D341Med (cell line): ENCODE data around the gene STX12.
"Not testable (repeated sequence)": the region's sequence is repeated elsewhere in the genome, so short reads cannot be mapped to it uniquely, and the experiment has no call there.

Source experiments
- DNase-seq: peaks from one replicate; pipeline ENCODE4 v3.0.0; 2012; ENCODE audit warnings: low spot score

STX12 gene

GRCh38 chr1:27775336-27775735 lies 2.3 kb downstream of the STX12 start:
- not testable (repeated sequence) for DNase-seq

GRCh38 chr1:27776276-27776675 lies 3.3 kb downstream of the STX12 start:
- not testable (repeated sequence) for DNase-seq

- no peak for DNase-seq
Observed at GRCh38 chr1:27778056-27778455, 5.0 kb downstream of the STX12 start.

- DNase-seq: no peak
Observed at GRCh38 chr1:27779122-27779521, 6.1 kb downstream of the STX12 start.

GRCh38 chr1:27782950-27783349 lies 9.9 kb downstream of the STX12 start:
- DNase-seq: no peak

- no peak for DNase-seq
Observed at GRCh38 chr1:27784700-27785099, 11.7 kb downstream of the STX12 start.

- DNase-seq: no peak
Observed at GRCh38 chr1:27785781-27786455, 12.9 kb downstream of the STX12 start.

- no peak for DNase-seq
Observed at GRCh38 chr1:27787895-27788294, 14.9 kb downstream of the STX12 start.

GRCh38 chr1:27789540-27790041 lies 16.6 kb downstream of the STX12 start:
- DNase-seq: no peak

- not testable (repeated sequence) for DNase-seq
Observed at GRCh38 chr1:27790270-27790669, 17.3 kb downstream of the STX12 start.

GRCh38 chr1:27795601-27796000 lies 22.6 kb downstream of the STX12 start:
- no peak for DNase-seq

GRCh38 chr1:27804791-27805190 lies 31.8 kb downstream of the STX12 start:
- no peak for DNase-seq

GRCh38 chr1:27806758-27807157 lies 33.7 kb downstream of the STX12 start:
- DNase-seq: no peak

- DNase-seq: no peak
Observed at GRCh38 chr1:27807385-27807784, 34.4 kb downstream of the STX12 start.

GRCh38 chr1:27808131-27808530 lies 35.1 kb downstream of the STX12 start:
- not testable (repeated sequence) for DNase-seq

- DNase-seq: no peak
Observed at GRCh38 chr1:27809883-27810282, 36.9 kb downstream of the STX12 start.

GRCh38 chr1:27811741-27812500 lies 38.9 kb downstream of the STX12 start:
- no peak for DNase-seq

- DNase-seq: no peak
Observed at GRCh38 chr1:27816921-27817630, 44.1 kb downstream of the STX12 start.

GRCh38 chr1:27821761-27822315 lies 48.8 kb downstream of the STX12 start:
- DNase-seq: no peak

- no peak for DNase-seq
Observed at GRCh38 chr1:27823784-27824183, 50.8 kb downstream of the STX12 start.

- no peak for DNase-seq
Observed at GRCh38 chr1:27824411-27824810, 51.4 kb downstream of the STX12 start.

GRCh38 chr1:27829339-27829960 lies 56.4 kb downstream of the STX12 start:
- DNase-seq: not testable (repeated sequence)
